Colonic mucosa (tissue), 4 donors: ENCODE results near the gene CDC42BPB. TPM values are rescaled to one million over a fixed set of nuclear protein-coding genes. Genes with fewer than 3 reads are reported as not detected.
"Not testable (repeated sequence)": the region's sequence is repeated elsewhere in the genome, so short reads cannot be mapped to it uniquely, and the experiment has no call there.

Source experiments
- DNase-seq: peaks from one replicate; pipeline ENCODE4 v3.0.0-alpha.2; 2020
- H3K27ac ChIP-seq: fragments of 200-600 bp; one replicate; pipeline ENCODE4 v1.8.0; 2021
- H3K27me3 ChIP-seq: fragments of 200-600 bp; one replicate; pipeline ENCODE4 v1.8.0; 2021
- H3K36me3 ChIP-seq: fragments of 200-600 bp; one replicate; pipeline ENCODE4 v1.8.0; 2021
- H3K4me1 ChIP-seq: fragments of 200-600 bp; one replicate; pipeline ENCODE4 v1.8.0; 2021; ENCODE audit warnings: mild to moderate bottlenecking
- H3K4me3 ChIP-seq: fragments of 200-600 bp; one replicate; pipeline ENCODE4 v1.8.0; 2021
- H3K9ac ChIP-seq, 2 donors: one replicate each; pipeline ENCODE4 v1.7.0; 2013; ENCODE audit warnings: control low read depth in 2 of 2, low read depth in 2 of 2, low read length in 2 of 2
- H3K9me3 ChIP-seq: fragments of 200-600 bp; one replicate; pipeline ENCODE4 v1.8.0; 2021
- CTCF ChIP-seq: fragments of 200-600 bp; IDR thresholded peaks from one replicate; pipeline ENCODE4 v1.8.0; 2022; ENCODE audit warnings: antibody characterized with exemption, mild to moderate bottlenecking
- intact Hi-C: fragments of 100-400 bp; cut with DNase I; formaldehyde crosslinking; loops from one replicate; pipeline ENCODE4 v1.14.1; 2022
- total RNA-seq, 2 donors: library from RNA; stranded (reverse); fragmentation: NEBNext Ultra II Directional in 1 of 2; extraction: Animal tissue kit (Norgen Biotek cat#: 25700) in 1 of 2; gene quantifications; one replicate each; pipeline ENCODE4 v1.2.1, GENCODE V29; 2021
- donor health status: healthy.
- donor health status: DM: no; HTN: no; CAD: no.
- donor health status: DM: no; HTN: no; CAD: no.

Gene CDC42BPB
- total RNA-seq, 2 donors from 2014 or later: 67.9 to 83.8 TPM

- Histone ChIP-seq H3K9ac (no peak overlapping the region), H3K27me3 (no peaks in the 10 kb centered on the region), H3K36me3 (no peaks in the 10 kb centered on the region), H3K9me3 (no peaks in the 10 kb centered on the region), H3K4me1 (peaks cover 12% of the 10 kb centered on the region), H3K4me3 (no peak overlapping the region), H3K27ac (no peak overlapping the region)
- intact Hi-C loops: no loop called here
- DNase-seq: peak; percentile 49
- no peak for TF ChIP-seq CTCF
Measured at GRCh38 chr14:103026988-103027387, 30.4 kb downstream of the CDC42BPB start.

GRCh38 chr14:103026196-103026595 lies 31.2 kb downstream of the CDC42BPB start:
- H3K9ac ChIP-seq, H3K4me1 ChIP-seq, H3K27ac ChIP-seq, H3K36me3 ChIP-seq, H3K27me3 ChIP-seq, H3K4me3 ChIP-seq, intact Hi-C loops, DNase-seq, H3K9me3 ChIP-seq: not testable (repeated sequence)

- intact Hi-C loops: no loop called here
- Histone ChIP-seq H3K4me1 (peaks cover 4% of the 10 kb centered on the region), H3K36me3 (no peaks in the 10 kb centered on the region), H3K27ac (peak overlapping the region; percentile 51), H3K9ac (no peak overlapping the region), H3K27me3 (no peaks in the 10 kb centered on the region), H3K9me3 (no peaks in the 10 kb centered on the region), H3K4me3 (no peak overlapping the region)
- TF ChIP-seq CTCF: no peak
- DNase-seq: no peak
Measured at GRCh38 chr14:103023881-103024473, 33.4 kb downstream of the CDC42BPB start.

GRCh38 chr14:103022685-103023044 lies 34.7 kb downstream of the CDC42BPB start:
- Histone ChIP-seq H3K36me3 (no peaks in the 10 kb centered on the region), H3K4me3 (no peak overlapping the region), H3K27ac (no peak overlapping the region), H3K9ac (no peak overlapping the region), H3K9me3 (no peaks in the 10 kb centered on the region), H3K4me1 (peaks cover 4% of the 10 kb centered on the region), H3K27me3 (no peaks in the 10 kb centered on the region)
- no peak for TF ChIP-seq CTCF
- DNase-seq: no peak
- intact Hi-C loops: no loop called here

GRCh38 chr14:103022002-103022684 lies 35.2 kb downstream of the CDC42BPB start:
- H3K9ac ChIP-seq: peak overlapping the region in 1 of 2 donors; percentile 24
- no peak overlapping the region for H3K4me3 ChIP-seq
- intact Hi-C loops: no loop called here
- H3K27ac ChIP-seq: no peak overlapping the region
- no peaks in the 10 kb centered on the region for H3K27me3 ChIP-seq
- no peaks in the 10 kb centered on the region for H3K9me3 ChIP-seq
- H3K4me1 ChIP-seq: peaks cover 4% of the 10 kb centered on the region
- no peak for TF ChIP-seq CTCF
- no peaks in the 10 kb centered on the region for H3K36me3 ChIP-seq
- no peak for DNase-seq

GRCh38 chr14:103021684-103022001 lies 35.7 kb downstream of the CDC42BPB start:
- no peak for DNase-seq
- Histone ChIP-seq H3K4me3 (no peak overlapping the region), H3K27me3 (no peaks in the 10 kb centered on the region), H3K36me3 (no peaks in the 10 kb centered on the region), H3K9me3 (no peaks in the 10 kb centered on the region), H3K9ac (peak overlapping the region in 1 of 2 donors; percentile 24), H3K4me1 (peaks cover 4% of the 10 kb centered on the region), H3K27ac (no peak overlapping the region)
- intact Hi-C loops: no loop called here
- TF ChIP-seq CTCF: no peak
